ENCODE results near the gene CACNA2D3. TPM values are rescaled to one million over a fixed set of nuclear protein-coding genes. Genes with fewer than 3 reads are reported as not detected.

The CACNA2D3 gene
- polyA plus RNA-seq, 1 donor (not counting 4 experiments of a cell fraction or from before 2014, with no cell fraction given): 0.08 TPM

DNA sequence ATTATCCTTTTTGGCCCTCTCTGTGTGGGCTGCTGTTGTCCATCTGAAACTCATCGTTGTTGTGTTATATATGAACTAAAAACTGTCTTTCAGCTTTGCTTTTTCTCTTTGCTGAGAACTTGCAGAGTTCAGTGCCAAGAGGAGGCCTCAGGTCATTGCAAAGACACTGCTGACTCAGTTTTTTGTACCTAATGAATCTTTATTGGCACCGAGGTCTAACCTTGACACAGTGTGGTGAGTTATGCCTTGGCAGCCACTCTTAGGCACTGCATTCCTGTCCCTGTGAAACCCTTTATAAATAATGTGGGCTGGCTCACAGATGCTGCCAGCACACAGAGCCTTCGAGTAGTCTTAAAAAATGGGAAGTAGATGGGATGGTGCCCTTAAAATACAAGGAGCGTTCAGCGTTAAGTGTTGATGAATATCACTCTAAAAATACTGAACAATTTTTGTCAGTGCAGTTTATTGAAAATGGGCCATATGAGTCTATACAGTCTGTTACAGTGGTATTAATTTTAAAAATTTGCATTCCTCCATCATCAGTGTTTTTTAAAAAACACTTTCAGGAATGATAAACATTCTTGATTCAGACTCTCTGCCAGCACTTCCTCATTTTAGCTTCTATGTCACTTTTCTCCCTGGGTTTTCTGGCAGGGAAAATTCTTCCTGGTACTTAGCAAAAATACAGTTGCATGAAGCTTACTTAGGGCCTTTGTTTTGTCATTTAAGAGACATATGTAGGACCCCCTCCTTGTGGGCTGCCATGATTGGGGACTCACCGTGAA lies 234.1 kb downstream of the CACNA2D3 start:
- no peak for TF ChIP-seq EZH2 (IDR thresholded peaks at IDR 0.05; ENCODE audit: low read length)
- TF ChIP-seq, protein P1, sequence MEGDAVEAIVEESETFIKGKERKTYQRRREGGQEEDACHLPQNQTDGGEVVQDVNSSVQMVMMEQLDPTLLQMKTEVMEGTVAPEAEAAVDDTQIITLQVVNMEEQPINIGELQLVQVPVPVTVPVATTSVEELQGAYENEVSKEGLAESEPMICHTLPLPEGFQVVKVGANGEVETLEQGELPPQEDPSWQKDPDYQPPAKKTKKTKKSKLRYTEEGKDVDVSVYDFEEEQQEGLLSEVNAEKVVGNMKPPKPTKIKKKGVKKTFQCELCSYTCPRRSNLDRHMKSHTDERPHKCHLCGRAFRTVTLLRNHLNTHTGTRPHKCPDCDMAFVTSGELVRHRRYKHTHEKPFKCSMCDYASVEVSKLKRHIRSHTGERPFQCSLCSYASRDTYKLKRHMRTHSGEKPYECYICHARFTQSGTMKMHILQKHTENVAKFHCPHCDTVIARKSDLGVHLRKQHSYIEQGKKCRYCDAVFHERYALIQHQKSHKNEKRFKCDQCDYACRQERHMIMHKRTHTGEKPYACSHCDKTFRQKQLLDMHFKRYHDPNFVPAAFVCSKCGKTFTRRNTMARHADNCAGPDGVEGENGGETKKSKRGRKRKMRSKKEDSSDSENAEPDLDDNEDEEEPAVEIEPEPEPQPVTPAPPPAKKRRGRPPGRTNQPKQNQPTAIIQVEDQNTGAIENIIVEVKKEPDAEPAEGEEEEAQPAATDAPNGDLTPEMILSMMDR (optimal IDR thresholded peaks at IDR 0.05 in 1 of 3, IDR thresholded peaks at IDR 0.05 in 1 of 3, conservative IDR thresholded peaks at IDR 0.05 in 1 of 3; ENCODE audit: extremely low read depth in 1 of 3, insufficient read depth in 2 of 3, low read length in 3 of 3): no peak
- H4K20me1 ChIP-seq (ENCODE audit: control insufficient read depth, extremely low read depth, insufficient read depth, low read length): no peaks in the 10 kb centered on the region
- no peaks in the 10 kb centered on the region for H3K4me1 ChIP-seq (ENCODE audit: control insufficient read depth, extremely low read depth, insufficient read depth, low read length)
- H3K9me1 ChIP-seq (ENCODE audit: control insufficient read depth, extremely low read depth, insufficient read depth, low read length): no peaks in the 10 kb centered on the region
- FAIRE-seq (no peak), DNase-seq (ENCODE audit: low read depth, low spot score) (no peak)
- H3K9ac ChIP-seq (ENCODE audit: control insufficient read depth, extremely low read depth, insufficient read depth, low read length): no peak overlapping the region
- H2AFZ ChIP-seq (ENCODE audit: control insufficient read depth, low read length): no peak overlapping the region
- H3K27me3 ChIP-seq (ENCODE audit: control insufficient read depth, extremely low read depth, insufficient read depth, low read length): no peaks in the 10 kb centered on the region
- no peaks in the 10 kb centered on the region for H3K36me3 ChIP-seq (ENCODE audit: control insufficient read depth in 2 of 2, extremely low read depth in 1 of 2, insufficient read depth in 2 of 2, low read length in 2 of 2)
- no peak overlapping the region for H3K4me3 ChIP-seq (ENCODE audit: control insufficient read depth in 2 of 3, extremely low read depth in 1 of 3, insufficient read depth in 2 of 3, low read depth in 1 of 3, low read length in 3 of 3)
- no peak overlapping the region for H3K27ac ChIP-seq (ENCODE audit: control insufficient read depth, insufficient read depth, low read length)
- no peaks in the 10 kb centered on the region for H3K9me3 ChIP-seq (ENCODE audit: control insufficient read depth, low read depth, low read length)
- dilution Hi-C loops (cut with MboI; ENCODE audit: extremely low pct_ligation_motif_present, low sequenced_read_pairs): no loop called here
- no peak overlapping the region for H3K4me2 ChIP-seq (ENCODE audit: control insufficient read depth, extremely low read depth, insufficient read depth, low read depth, low read length)
- no peaks in the 10 kb centered on the region for H3K79me2 ChIP-seq (ENCODE audit: control insufficient read depth, insufficient read depth, low read length)

DNA sequence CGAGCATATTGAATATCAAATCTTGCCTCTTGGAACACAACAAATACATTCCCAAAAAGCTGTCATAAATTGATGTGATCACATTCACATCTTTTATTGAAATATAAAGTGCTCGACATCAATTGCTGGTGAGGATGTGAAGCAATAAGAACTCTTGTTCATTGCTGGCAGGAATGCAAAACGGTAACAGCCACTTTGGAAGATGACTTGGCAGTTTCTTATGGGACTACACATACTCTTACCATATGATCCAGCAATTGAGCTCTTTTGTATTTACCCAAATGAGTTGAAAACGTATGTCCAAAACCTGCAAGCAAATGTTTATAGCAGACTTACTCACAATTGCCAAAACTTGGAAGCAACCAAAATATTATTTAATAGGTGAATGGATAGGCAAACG lies 234.9 kb downstream of the CACNA2D3 start:
- dilution Hi-C loops (cut with MboI; ENCODE audit: extremely low pct_ligation_motif_present, low sequenced_read_pairs): no loop called here
- DNase-seq (ENCODE audit: low read depth, low spot score): no peak
- no peak overlapping the region for H3K4me2 ChIP-seq (ENCODE audit: control insufficient read depth, extremely low read depth, insufficient read depth, low read depth, low read length)
- H3K4me1 ChIP-seq (ENCODE audit: control insufficient read depth, extremely low read depth, insufficient read depth, low read length): no peaks in the 10 kb centered on the region
- no peaks in the 10 kb centered on the region for H4K20me1 ChIP-seq (ENCODE audit: control insufficient read depth, extremely low read depth, insufficient read depth, low read length)
- no peak for FAIRE-seq
- no peak overlapping the region for H3K9ac ChIP-seq (ENCODE audit: control insufficient read depth, extremely low read depth, insufficient read depth, low read length)
- H3K4me3 ChIP-seq (ENCODE audit: control insufficient read depth in 2 of 3, extremely low read depth in 1 of 3, insufficient read depth in 2 of 3, low read depth in 1 of 3, low read length in 3 of 3): no peak overlapping the region
- no peak overlapping the region for H3K27ac ChIP-seq (ENCODE audit: control insufficient read depth, insufficient read depth, low read length)
- H3K27me3 ChIP-seq (ENCODE audit: control insufficient read depth, extremely low read depth, insufficient read depth, low read length): no peaks in the 10 kb centered on the region
- H3K36me3 ChIP-seq (ENCODE audit: control insufficient read depth in 2 of 2, extremely low read depth in 1 of 2, insufficient read depth in 2 of 2, low read length in 2 of 2): no peaks in the 10 kb centered on the region
- no peak overlapping the region for H2AFZ ChIP-seq (ENCODE audit: control insufficient read depth, low read length)
- H3K9me1 ChIP-seq (ENCODE audit: control insufficient read depth, extremely low read depth, insufficient read depth, low read length): no peaks in the 10 kb centered on the region
- H3K79me2 ChIP-seq (ENCODE audit: control insufficient read depth, insufficient read depth, low read length): no peaks in the 10 kb centered on the region
- no peak for TF ChIP-seq EZH2 (IDR thresholded peaks at IDR 0.05; ENCODE audit: low read length)
- TF ChIP-seq, protein P1 (optimal IDR thresholded peaks at IDR 0.05 in 1 of 3, IDR thresholded peaks at IDR 0.05 in 1 of 3, conservative IDR thresholded peaks at IDR 0.05 in 1 of 3; ENCODE audit: extremely low read depth in 1 of 3, insufficient read depth in 2 of 3, low read length in 3 of 3): no peak
- H3K9me3 ChIP-seq (ENCODE audit: control insufficient read depth, low read depth, low read length): no peaks in the 10 kb centered on the region
